Measurements from ENCODE around the gene IRF2.

Gene IRF2

GRCh38 chr4:184437565-184438265 lies 36.6 kb downstream of the IRF2 start:
- TF ChIP-seq, protein P1, sequence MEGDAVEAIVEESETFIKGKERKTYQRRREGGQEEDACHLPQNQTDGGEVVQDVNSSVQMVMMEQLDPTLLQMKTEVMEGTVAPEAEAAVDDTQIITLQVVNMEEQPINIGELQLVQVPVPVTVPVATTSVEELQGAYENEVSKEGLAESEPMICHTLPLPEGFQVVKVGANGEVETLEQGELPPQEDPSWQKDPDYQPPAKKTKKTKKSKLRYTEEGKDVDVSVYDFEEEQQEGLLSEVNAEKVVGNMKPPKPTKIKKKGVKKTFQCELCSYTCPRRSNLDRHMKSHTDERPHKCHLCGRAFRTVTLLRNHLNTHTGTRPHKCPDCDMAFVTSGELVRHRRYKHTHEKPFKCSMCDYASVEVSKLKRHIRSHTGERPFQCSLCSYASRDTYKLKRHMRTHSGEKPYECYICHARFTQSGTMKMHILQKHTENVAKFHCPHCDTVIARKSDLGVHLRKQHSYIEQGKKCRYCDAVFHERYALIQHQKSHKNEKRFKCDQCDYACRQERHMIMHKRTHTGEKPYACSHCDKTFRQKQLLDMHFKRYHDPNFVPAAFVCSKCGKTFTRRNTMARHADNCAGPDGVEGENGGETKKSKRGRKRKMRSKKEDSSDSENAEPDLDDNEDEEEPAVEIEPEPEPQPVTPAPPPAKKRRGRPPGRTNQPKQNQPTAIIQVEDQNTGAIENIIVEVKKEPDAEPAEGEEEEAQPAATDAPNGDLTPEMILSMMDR (conservative IDR thresholded peaks at IDR 0.05): no peak
- TF ChIP-seq ZFX (IDR thresholded peaks at IDR 0.05): no peak
- H3K27ac ChIP-seq: no peak overlapping the region

GRCh38 chr4:184434501-184435066 lies 39.8 kb downstream of the IRF2 start:
- no peak overlapping the region for H3K27ac ChIP-seq
- TF ChIP-seq, protein P1 (conservative IDR thresholded peaks at IDR 0.05): no peak
- no peak for TF ChIP-seq ZFX (IDR thresholded peaks at IDR 0.05)

DNA sequence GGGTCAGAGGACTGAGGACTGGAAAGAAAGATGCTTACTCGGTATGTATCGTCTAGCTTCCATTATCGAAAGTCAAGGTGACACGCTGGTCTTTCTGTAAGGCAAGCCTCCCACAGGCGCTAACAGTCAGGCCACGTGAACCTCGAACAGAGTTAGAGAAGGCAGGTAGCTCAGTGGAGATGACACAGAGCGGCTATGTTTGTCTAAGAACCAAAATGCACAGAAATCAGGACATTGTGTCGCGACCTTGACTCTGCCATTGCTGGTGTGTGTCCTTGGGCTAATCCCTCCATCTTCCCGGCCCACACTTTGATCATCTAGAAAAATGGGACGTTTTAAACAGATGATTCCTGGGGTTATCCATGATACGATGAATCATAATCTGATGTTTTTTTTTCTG lies 40.3 kb downstream of the IRF2 start:
- TF ChIP-seq, protein P1 (conservative IDR thresholded peaks at IDR 0.05): no peak
- no peak overlapping the region for H3K27ac ChIP-seq

DNA sequence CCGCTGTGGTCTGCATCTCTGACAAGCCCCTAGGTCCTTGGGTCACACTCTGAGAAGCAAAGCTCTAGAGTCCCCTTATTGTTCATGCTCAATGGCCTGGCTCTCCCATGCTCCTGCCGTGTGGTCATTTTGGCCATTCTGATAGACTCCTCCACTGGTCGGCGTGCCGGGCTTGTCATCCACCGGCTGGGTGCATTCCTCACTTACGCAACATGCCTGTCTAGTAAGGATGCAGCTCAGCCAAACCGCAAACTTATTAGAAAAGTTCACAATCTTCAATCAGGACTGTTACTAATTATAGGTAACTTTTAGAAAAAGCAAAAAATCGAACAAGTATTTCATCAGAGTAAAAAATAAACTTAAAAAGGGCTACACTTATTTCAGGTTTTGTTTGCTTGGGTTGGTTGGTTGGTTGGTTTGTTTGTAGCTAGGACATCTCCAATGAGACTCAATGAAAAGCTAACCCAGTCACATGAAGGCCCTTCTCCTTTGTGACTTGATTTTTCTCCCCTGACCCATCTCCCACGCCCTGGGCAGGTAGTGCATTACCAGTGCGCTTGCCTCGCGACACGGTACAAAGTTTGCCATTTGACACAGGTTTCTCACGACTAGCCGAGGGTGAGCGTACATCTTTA lies 41.0 kb downstream of the IRF2 start:
- H3K27ac ChIP-seq: no peak overlapping the region
- TF ChIP-seq ZFX (IDR thresholded peaks at IDR 0.05): no peak
- TF ChIP-seq, protein P1 (conservative IDR thresholded peaks at IDR 0.05): no peak

GRCh38 chr4:184432127-184432922 lies 42.0 kb downstream of the IRF2 start:
- TF ChIP-seq ZFX (IDR thresholded peaks at IDR 0.05): no peak
- TF ChIP-seq, protein P1 (conservative IDR thresholded peaks at IDR 0.05): no peak
- H3K27ac ChIP-seq: no peak overlapping the region

DNA sequence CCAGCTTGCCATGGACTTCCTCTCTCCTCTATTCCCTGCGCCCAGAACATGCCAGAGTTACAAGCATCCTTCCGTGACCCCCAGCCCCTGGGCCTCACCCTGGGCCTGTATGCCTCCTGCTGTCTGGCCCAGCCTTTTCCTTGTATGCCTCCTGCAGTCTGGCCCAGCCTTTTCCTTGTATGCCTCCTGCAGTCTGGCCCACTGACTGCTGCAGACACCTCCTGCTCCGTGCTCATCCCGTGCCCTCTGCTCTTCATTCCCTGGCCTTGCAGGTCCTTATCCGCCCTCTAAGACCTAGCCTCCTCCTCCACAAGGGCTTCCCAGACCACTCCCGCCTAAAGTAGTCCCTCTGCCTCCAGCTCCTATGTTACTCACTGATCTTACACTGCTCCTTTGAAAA lies 44.2 kb downstream of the IRF2 start:
- TF ChIP-seq ZFX (IDR thresholded peaks at IDR 0.05): no peak
- TF ChIP-seq, protein P1 (conservative IDR thresholded peaks at IDR 0.05): no peak
- no peak overlapping the region for H3K27ac ChIP-seq

Measured in C4-2B (cell line).